GM10847 (cell line): ENCODE data around the gene ANKRD33B.

Experiments used
- POLR2A ChIP-seq: IDR thresholded peaks from 2 replicates; pipeline ENCODE4 v1.6.1; 2011; ENCODE audit not compliant: insufficient read length; ENCODE audit errors: extremely low read depth

Gene ANKRD33B

GRCh38 chr5:10533226-10533625, 30.6 kb upstream of the ANKRD33B start:
- no peak for TF ChIP-seq POLR2A

GRCh38 chr5:10534561-10535530, 29.0 kb upstream of the ANKRD33B start:
- TF ChIP-seq POLR2A = no peak

GRCh38 chr5:10536511-10536910, 27.4 kb upstream of the ANKRD33B start:
- no peak for TF ChIP-seq POLR2A

GRCh38 chr5:10536931-10537579, 26.8 kb upstream of the ANKRD33B start:
- no peak for TF ChIP-seq POLR2A

GRCh38 chr5:10537624-10538023, 26.2 kb upstream of the ANKRD33B start:
- TF ChIP-seq POLR2A = no peak

- TF ChIP-seq POLR2A = no peak
Measured at GRCh38 chr5:10538103-10538788, 25.6 kb upstream of the ANKRD33B start.

- no peak for TF ChIP-seq POLR2A
Measured at GRCh38 chr5:10538789-10539686, 24.8 kb upstream of the ANKRD33B start.

GRCh38 chr5:10539687-10539998, 24.2 kb upstream of the ANKRD33B start:
- no peak for TF ChIP-seq POLR2A

- no peak for TF ChIP-seq POLR2A
Measured at GRCh38 chr5:10540036-10540544, 23.8 kb upstream of the ANKRD33B start.

GRCh38 chr5:10540951-10541646, 22.8 kb upstream of the ANKRD33B start:
- no peak for TF ChIP-seq POLR2A

- TF ChIP-seq POLR2A = no peak
Measured at GRCh38 chr5:10542055-10542550, 21.8 kb upstream of the ANKRD33B start.

GRCh38 chr5:10543585-10544040, 20.3 kb upstream of the ANKRD33B start:
- no peak for TF ChIP-seq POLR2A

GRCh38 chr5:10545084-10545483, 18.8 kb upstream of the ANKRD33B start:
- no peak for TF ChIP-seq POLR2A

- no peak for TF ChIP-seq POLR2A
Measured at GRCh38 chr5:10546186-10546585, 17.7 kb upstream of the ANKRD33B start.
